Activated naive CD4-positive, alpha-beta T cell treated with anti-CD3 and anti-CD28 coated beads, Interleukin-2, amount 50 U/mL, for 16 hours (primary cell): ENCODE measurements around the gene CA9.

Source experiments
- DNase-seq: peaks from one replicate; pipeline ENCODE4 v3.0.0-alpha.2; 2020

Gene CA9

GRCh38 chr9:35695943-35696401 is 22.2 kb downstream of the CA9 start:
- DNase-seq = no peak

- DNase-seq = peak; percentile 52
Observed at GRCh38 chr9:35696520-35697215, 22.9 kb downstream of the CA9 start.

- DNase-seq = no peak
Observed at GRCh38 chr9:35697486-35697885, 23.8 kb downstream of the CA9 start.

- DNase-seq = no peak
Observed at GRCh38 chr9:35698231-35698630, 24.5 kb downstream of the CA9 start.

GRCh38 chr9:35700031-35700430 is 26.3 kb downstream of the CA9 start:
- DNase-seq = no peak

GRCh38 chr9:35700942-35701341 is 27.2 kb downstream of the CA9 start:
- no peak for DNase-seq

GRCh38 chr9:35702696-35703095 is 29.0 kb downstream of the CA9 start:
- no peak for DNase-seq

- DNase-seq = no peak
Observed at GRCh38 chr9:35703906-35704672, 30.4 kb downstream of the CA9 start.

GRCh38 chr9:35705372-35705771 is 31.6 kb downstream of the CA9 start:
- DNase-seq = no peak

GRCh38 chr9:35705836-35706430 is 32.2 kb downstream of the CA9 start:
- no peak for DNase-seq

GRCh38 chr9:35706951-35707350 is 33.2 kb downstream of the CA9 start:
- no peak for DNase-seq

- DNase-seq = no peak
Observed at GRCh38 chr9:35708146-35708545, 34.4 kb downstream of the CA9 start.

GRCh38 chr9:35710818-35711500 is 37.2 kb downstream of the CA9 start:
- DNase-seq = no peak

GRCh38 chr9:35711501-35712428 is 38.0 kb downstream of the CA9 start:
- DNase-seq = no peak

- no peak for DNase-seq
Observed at GRCh38 chr9:35712762-35713400, 39.2 kb downstream of the CA9 start.

GRCh38 chr9:35713578-35713977 is 39.9 kb downstream of the CA9 start:
- no peak for DNase-seq

- DNase-seq = no peak
Observed at GRCh38 chr9:35714123-35714522, 40.4 kb downstream of the CA9 start.

- no peak for DNase-seq
Observed at GRCh38 chr9:35714579-35715252, 41.0 kb downstream of the CA9 start.

- no peak for DNase-seq
Observed at GRCh38 chr9:35716230-35716629, 42.5 kb downstream of the CA9 start.

- DNase-seq = no peak
Observed at GRCh38 chr9:35717132-35717870, 43.6 kb downstream of the CA9 start.
